ENCODE results near the gene BHMT2. TPM values are rescaled to one million over a fixed set of nuclear protein-coding genes. Genes with fewer than 3 reads are reported as not detected.

The BHMT2 gene
- total RNA-seq, 1 donor: 34.5 TPM

DNA sequence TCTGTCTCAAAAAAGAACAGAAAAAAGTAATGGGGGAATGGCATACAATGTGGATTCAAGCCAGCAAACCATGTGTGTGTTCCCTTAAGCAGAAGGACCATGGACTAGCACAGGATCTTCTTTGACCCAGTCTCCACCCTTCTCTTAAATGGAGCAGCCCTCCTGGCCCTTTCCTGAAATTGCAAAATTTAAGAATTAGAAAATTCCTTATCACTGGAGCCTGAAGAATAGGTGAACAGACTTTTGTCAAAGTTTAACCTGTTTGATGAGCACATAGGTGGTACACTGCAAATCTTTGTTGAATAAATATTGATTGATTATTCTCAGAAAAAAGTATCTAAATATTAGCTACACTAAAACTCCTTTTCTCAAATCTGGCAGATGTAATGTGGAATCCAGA, 12.7 kb upstream of the BHMT2 start:
- DNase-seq (ENCODE audit: low read depth): no peak
- no peak overlapping the region for H3K4me3 ChIP-seq (ENCODE audit: low read depth, low read length)
- TF ChIP-seq, protein P1, sequence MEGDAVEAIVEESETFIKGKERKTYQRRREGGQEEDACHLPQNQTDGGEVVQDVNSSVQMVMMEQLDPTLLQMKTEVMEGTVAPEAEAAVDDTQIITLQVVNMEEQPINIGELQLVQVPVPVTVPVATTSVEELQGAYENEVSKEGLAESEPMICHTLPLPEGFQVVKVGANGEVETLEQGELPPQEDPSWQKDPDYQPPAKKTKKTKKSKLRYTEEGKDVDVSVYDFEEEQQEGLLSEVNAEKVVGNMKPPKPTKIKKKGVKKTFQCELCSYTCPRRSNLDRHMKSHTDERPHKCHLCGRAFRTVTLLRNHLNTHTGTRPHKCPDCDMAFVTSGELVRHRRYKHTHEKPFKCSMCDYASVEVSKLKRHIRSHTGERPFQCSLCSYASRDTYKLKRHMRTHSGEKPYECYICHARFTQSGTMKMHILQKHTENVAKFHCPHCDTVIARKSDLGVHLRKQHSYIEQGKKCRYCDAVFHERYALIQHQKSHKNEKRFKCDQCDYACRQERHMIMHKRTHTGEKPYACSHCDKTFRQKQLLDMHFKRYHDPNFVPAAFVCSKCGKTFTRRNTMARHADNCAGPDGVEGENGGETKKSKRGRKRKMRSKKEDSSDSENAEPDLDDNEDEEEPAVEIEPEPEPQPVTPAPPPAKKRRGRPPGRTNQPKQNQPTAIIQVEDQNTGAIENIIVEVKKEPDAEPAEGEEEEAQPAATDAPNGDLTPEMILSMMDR (IDR thresholded peaks at IDR 0.05; ENCODE audit: insufficient read depth, low read depth, low read length): no peak

DNA sequence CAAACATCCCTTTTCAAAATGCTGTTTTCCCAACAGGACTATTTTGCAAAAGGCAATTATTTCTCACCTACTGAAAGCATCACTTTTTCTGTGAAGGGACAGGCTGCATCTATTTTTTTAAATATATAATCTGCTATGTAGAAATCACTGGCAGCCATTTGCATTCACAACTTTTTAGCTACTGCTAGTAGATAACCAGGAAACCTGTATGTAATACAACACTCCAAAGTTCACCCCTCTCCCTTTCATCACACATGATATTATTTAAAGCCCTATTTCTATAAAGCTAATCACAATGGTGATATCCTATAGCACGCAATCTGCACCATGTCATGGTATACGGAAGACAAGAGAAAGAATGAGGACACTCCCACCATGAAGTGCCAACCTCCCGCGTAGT, 9.9 kb upstream of the BHMT2 start:
- DNase-seq (ENCODE audit: low read depth): no peak
- no peak overlapping the region for H3K4me3 ChIP-seq (ENCODE audit: low read depth, low read length)
- TF ChIP-seq, protein P1 (IDR thresholded peaks at IDR 0.05; ENCODE audit: insufficient read depth, low read depth, low read length): no peak

DNA sequence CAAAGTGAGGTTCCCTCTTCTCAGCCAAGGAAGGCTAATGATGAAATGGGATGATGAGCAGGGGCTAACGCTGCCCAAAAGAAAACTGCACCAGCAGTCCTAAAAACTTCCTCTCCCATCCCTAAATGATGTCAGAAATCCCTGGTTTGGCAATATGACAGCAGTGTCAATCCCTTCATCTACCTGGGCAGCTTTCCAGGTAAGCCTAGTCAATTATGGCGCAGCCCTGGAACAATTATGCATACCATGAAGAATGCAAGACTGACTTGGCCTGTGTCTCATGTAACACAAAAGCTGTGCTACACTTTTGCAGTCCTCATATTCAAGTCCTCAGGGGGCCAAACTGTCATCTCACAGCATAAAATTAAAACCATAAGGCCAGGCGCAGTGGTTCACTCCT, 7.1 kb upstream of the BHMT2 start:
- TF ChIP-seq, protein P1 (IDR thresholded peaks at IDR 0.05; ENCODE audit: insufficient read depth, low read depth, low read length): no peak
- DNase-seq (ENCODE audit: low read depth): no peak
- H3K4me3 ChIP-seq (ENCODE audit: low read depth, low read length): no peak overlapping the region

DNA sequence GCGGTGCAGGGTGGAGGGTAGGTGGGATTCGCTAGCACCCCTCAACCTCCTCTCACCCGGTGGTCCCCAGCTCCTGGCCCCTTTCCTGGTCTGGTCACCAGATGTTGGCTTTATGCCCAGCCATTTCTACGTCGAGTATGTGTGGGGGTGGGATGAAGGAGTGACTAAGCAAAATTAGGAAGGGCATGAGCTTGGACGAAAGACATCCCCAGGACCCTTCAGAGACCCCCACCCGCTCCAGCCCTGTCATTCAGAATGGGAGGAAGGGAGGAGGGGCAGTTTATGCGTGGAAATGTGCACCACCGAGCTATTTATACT, 742 bp downstream of the BHMT2 start:
- peak; percentile 60 for DNase-seq (ENCODE audit: low read depth)
- TF ChIP-seq, protein P1 (IDR thresholded peaks at IDR 0.05; ENCODE audit: insufficient read depth, low read depth, low read length): no peak
- peak overlapping the region; percentile 45 for H3K4me3 ChIP-seq (ENCODE audit: low read depth, low read length)

DNA sequence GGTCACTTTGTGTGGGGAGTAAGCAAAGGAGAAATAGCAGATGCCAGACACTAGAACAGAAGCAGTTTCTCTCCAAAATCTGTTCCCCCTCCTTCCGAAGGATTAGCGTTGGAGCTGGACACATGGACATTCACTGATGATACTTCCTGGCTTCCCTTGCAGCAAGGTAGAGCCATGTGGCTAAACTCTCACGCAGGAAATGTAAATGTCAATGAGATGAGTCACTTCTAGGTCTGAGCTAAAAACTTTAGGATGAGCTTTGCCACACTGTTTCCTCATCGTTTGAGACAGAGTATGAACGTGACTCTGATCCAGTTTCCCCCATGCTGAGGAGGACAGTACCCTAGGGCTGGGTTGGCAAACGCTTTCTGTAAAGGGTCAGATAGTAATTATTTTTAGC, 5.1 kb downstream of the BHMT2 start:
- H3K4me3 ChIP-seq (ENCODE audit: low read depth, low read length): no peak overlapping the region
- TF ChIP-seq, protein P1 (IDR thresholded peaks at IDR 0.05; ENCODE audit: insufficient read depth, low read depth, low read length): no peak
- peak; percentile 66 for DNase-seq (ENCODE audit: low read depth)

DNA sequence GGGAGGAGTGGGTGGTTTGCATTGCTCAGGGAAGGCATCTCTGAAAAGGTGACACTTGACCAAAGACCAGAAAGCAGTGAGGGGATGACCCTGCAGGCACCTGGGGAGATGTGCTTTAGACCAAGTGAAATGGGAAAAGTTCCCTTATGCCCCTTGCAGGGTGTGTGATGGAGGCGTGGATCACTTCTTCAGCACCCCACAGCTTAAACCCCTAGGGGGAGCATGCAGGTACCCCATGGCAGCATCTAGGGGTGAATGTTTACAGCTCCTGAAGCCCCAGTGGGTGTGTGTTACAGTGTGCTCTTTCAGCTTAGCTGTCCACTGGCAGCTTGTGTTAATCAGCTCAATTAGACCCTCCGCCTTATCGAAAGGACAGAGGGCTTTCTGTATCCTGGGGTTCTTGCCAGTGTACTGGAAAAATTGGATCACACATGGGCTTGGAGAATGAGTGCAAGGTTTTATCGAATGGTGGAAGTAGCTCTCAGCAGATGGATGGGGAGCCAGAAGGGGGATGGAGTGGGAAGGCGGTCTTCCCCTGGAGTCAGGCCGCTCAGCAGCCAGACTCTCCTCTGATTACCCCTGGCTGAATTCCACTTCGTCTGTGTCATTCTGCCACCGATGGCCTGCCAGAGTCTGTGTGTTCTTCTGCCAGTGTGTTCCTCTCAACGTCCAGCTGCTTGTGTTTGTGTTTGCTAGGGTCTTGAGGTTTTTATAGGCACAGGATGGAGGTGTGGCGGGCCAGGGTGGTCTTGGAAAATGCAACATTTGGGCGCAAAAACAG, 6.3 kb downstream of the BHMT2 start:
- no peak for DNase-seq (ENCODE audit: low read depth)

More for the DNA sequence above, 6.3 kb downstream of the BHMT2 start:
- TF ChIP-seq, protein P1 (IDR thresholded peaks at IDR 0.05; ENCODE audit: insufficient read depth, low read depth, low read length): no peak
- no peak overlapping the region for H3K4me3 ChIP-seq (ENCODE audit: low read depth, low read length)

Measured in fibroblast of villous mesenchyme (primary cell).